Measurements from ENCODE around the gene LAMC1. TPM values are rescaled to one million over a fixed set of nuclear protein-coding genes. Genes with fewer than 3 reads are reported as not detected.

Gene LAMC1
- polyA plus RNA-seq, 1 of the 3 experiments (the other 2 are of a cell fraction): 101 TPM

GRCh38 chr1:183163316-183163715 is 140.1 kb downstream of the LAMC1 start (continued):
- TF ChIP-seq REST (IDR thresholded peaks at IDR 0.05; ENCODE audit: low read depth, low read length): no peak
- TF ChIP-seq MXI1 (IDR thresholded peaks at IDR 0.05; ENCODE audit: low read depth, low read length): no peak
- peak; percentile 94 for TF ChIP-seq PBX3 (IDR thresholded peaks at IDR 0.05)
- 0 out of 2 replicates have a peak, but pooled peaks have one; percentile 12 for TF ChIP-seq TEAD4 (IDR thresholded peaks at IDR 0.05; ENCODE audit: borderline replicate concordance, insufficient read depth)
- no peak; the same call in 1 of the 2 replicates for TF ChIP-seq USF1 (IDR thresholded peaks at IDR 0.05; ENCODE audit: borderline replicate concordance, low read depth)
- no peak for TF ChIP-seq SIN3A (IDR thresholded peaks at IDR 0.05; ENCODE audit: borderline replicate concordance, low read depth, low read length)
- TF ChIP-seq POLR2AphosphoS5 (IDR thresholded peaks at IDR 0.05; ENCODE audit: low read depth, low read length): peak; percentile 28; the same call in 1 of the 2 replicates
- no peak for TF ChIP-seq RAD21 (IDR thresholded peaks at IDR 0.05; ENCODE audit: low read length)
- no peak for TF ChIP-seq IRF3 (IDR thresholded peaks at IDR 0.05; ENCODE audit: low read depth, low read length)
- TF ChIP-seq FOSL2 (IDR thresholded peaks at IDR 0.05; ENCODE audit: borderline replicate concordance, low read depth): peak; percentile 91
- no peak for TF ChIP-seq ELF1 (IDR thresholded peaks at IDR 0.05)
- TF ChIP-seq GATA2 (CRISPR knock-in tag; IDR thresholded peaks at IDR 0.05): no peak
- no peak for TF ChIP-seq CHD2 (IDR thresholded peaks at IDR 0.05; ENCODE audit: low read length, partially characterized antibody)

GRCh38 chr1:183164340-183164739 is 141.1 kb downstream of the LAMC1 start:
- no peak for DNase-seq
- peak overlapping the region; percentile 46; the same call in 1 of the 2 replicates for H3K4me2 ChIP-seq
- peak overlapping the region; percentile 47; the same call in 1 of the 2 replicates for H3K9ac ChIP-seq
- no peaks in the 10 kb centered on the region for H3K36me3 ChIP-seq (replicated peaks in 1 of 2; ENCODE audit: control insufficient read depth in 1 of 2, insufficient read depth in 2 of 2, low read length in 1 of 2)
- H3K4me1 ChIP-seq (ENCODE audit: control insufficient read depth in 1 of 2, insufficient read depth in 2 of 2, low read depth in 1 of 2, low read length in 1 of 2): peaks cover 0 to 18% of the 10 kb centered on the region in 2 experiments
- H4K20me1 ChIP-seq (ENCODE audit: insufficient read depth): no peaks in the 10 kb centered on the region
- H3K27ac ChIP-seq (ENCODE audit: low read depth in 2 of 2, low read length in 1 of 2): peak overlapping the region; percentile 40 to 78; a peak in 3 of 4 replicates
- no peak overlapping the region for H3K4me3 ChIP-seq (ENCODE audit: low read depth in 2 of 2, low read length in 1 of 2)
- WGBS (ENCODE audit: low lambda C conversion rate): 38% methylated on average over 1 of the region's 1 CpG
- POLR2A ChIA-PET: no interaction called here
- no peaks in the 10 kb centered on the region for H3K27me3 ChIP-seq (ENCODE audit: insufficient read depth)
- peak overlapping the region; percentile 64; the same call in 1 of the 2 replicates for H2AFZ ChIP-seq (ENCODE audit: low read depth)
- peaks cover 21% of the 10 kb centered on the region for H3F3A ChIP-seq (replicated peaks; ENCODE audit: insufficient read depth)
- no peaks in the 10 kb centered on the region for H3K9me3 ChIP-seq
- peak; percentile 61 for TF ChIP-seq FOSL2 (IDR thresholded peaks at IDR 0.05; ENCODE audit: borderline replicate concordance, low read depth)
- TF ChIP-seq TEAD4 (IDR thresholded peaks at IDR 0.05; ENCODE audit: borderline replicate concordance, insufficient read depth): peak; percentile 45; the same call in 1 of the 2 replicates
- no peak for TF ChIP-seq GATA2 (CRISPR knock-in tag; IDR thresholded peaks at IDR 0.05)
- TF ChIP-seq MAX (IDR thresholded peaks at IDR 0.05; ENCODE audit: low read depth): 0 out of 2 replicates have a peak, but pooled peaks have one; percentile 12
- peak; percentile 33; the same call in 1 of the 2 replicates for TF ChIP-seq JUND (IDR thresholded peaks at IDR 0.05)
- no peak for TF ChIP-seq PBX3 (IDR thresholded peaks at IDR 0.05)
- TF ChIP-seq TCF12 (IDR thresholded peaks at IDR 0.05): peak; percentile 25; the same call in 1 of the 2 replicates
- no peaks in the 10 kb centered on the region for H3K79me2 ChIP-seq (ENCODE audit: insufficient read depth)
- CTCF ChIA-PET: no interaction called here
- H3K9me2 ChIP-seq: no peaks in the 10 kb centered on the region

Data from SK-N-SH (cell line).